ENCODE data around the gene SPATA25. TPM values are rescaled to one million over a fixed set of nuclear protein-coding genes. Genes with fewer than 3 reads are reported as not detected.

Gene SPATA25
- total and polyA plus RNA-seq, 8 donors = 0.50 to 15.5 (median 4.2) TPM; not detected in 3

- intact Hi-C loops (cut with DNase I; ENCODE audit: low total_unique reads) = no loop called here
- Histone ChIP-seq H3K36me3 (peaks cover 8 to 22% (median 15%) of the 10 kb centered on the region in 4 donors), H3K27ac (no peak overlapping the region), H3K4me1 (peaks cover 0 to 1% (median under 1%) of the 10 kb centered on the region in 4 donors), H3K9me3 (no peaks in the 10 kb centered on the region), H3K27me3 (no peaks in the 10 kb centered on the region), H3K4me3 (no peak overlapping the region)
- TF ChIP-seq POLR2A (IDR thresholded peaks at IDR 0.05) = no peak
- TF ChIP-seq EP300 (IDR thresholded peaks at IDR 0.05) = no peak
- TF ChIP-seq CTCF (IDR thresholded peaks at IDR 0.05) = no peak
- TF ChIP-seq POLR2AphosphoS5 (IDR thresholded peaks at IDR 0.05) = no peak
- no peak for DNase-seq
- 69 to 92% (median 80%) methylated on average over 4 of the region's 4 CpGs for WGBS, 5 donors
Measured at GRCh38 chr20:45872626-45873025, 14.8 kb downstream of the SPATA25 start.

- intact Hi-C loops (cut with DNase I; ENCODE audit: low total_unique reads) = no loop called here
- no peak for DNase-seq
Measured at GRCh38 chr20:45867819-45868176, 19.6 kb downstream of the SPATA25 start.

GRCh38 chr20:45867136-45867818 lies 20.1 kb downstream of the SPATA25 start:
- 73 to 81% (median 78%) methylated on average over 6 of the region's 6 CpGs for WGBS, 5 donors

More at GRCh38 chr20:45867819-45868176, 19.6 kb downstream of the SPATA25 start:
- Histone ChIP-seq H3K27me3 (no peaks in the 10 kb centered on the region), H3K4me3 (no peak overlapping the region), H3K36me3 (peaks cover 0 to 5% (median 1%) of the 10 kb centered on the region in 4 donors), H3K27ac (peak overlapping the region in 1 of 5 donors; percentile 2), H3K4me1 (peaks cover 0 to 8% (median 3%) of the 10 kb centered on the region in 4 donors), H3K9me3 (no peaks in the 10 kb centered on the region)
- no peak for TF ChIP-seq EP300 (IDR thresholded peaks at IDR 0.05)
- TF ChIP-seq CTCF (IDR thresholded peaks at IDR 0.05) = no peak
- TF ChIP-seq POLR2AphosphoS5 (IDR thresholded peaks at IDR 0.05) = no peak
- TF ChIP-seq POLR2A (IDR thresholded peaks at IDR 0.05) = no peak

GRCh38 chr20:45866454-45866853 lies 21.0 kb downstream of the SPATA25 start:
- no peaks in the 10 kb centered on the region for H3K36me3 ChIP-seq
- peaks cover under 1 to 8% (median 5%) of the 10 kb centered on the region in 4 donors for H3K4me1 ChIP-seq
- no peak for DNase-seq
- intact Hi-C loops (cut with DNase I; ENCODE audit: low total_unique reads) = no loop called here
- no peak overlapping the region for H3K4me3 ChIP-seq
- TF ChIP-seq POLR2AphosphoS5 (IDR thresholded peaks at IDR 0.05) (no peak), EP300 (IDR thresholded peaks at IDR 0.05) (no peak)
- no peaks in the 10 kb centered on the region for H3K27me3 ChIP-seq
- H3K27ac ChIP-seq = no peak overlapping the region
- H3K9me3 ChIP-seq = no peaks in the 10 kb centered on the region
- WGBS, 5 donors = 92 to 98% (median 96%) methylated on average over 5 of the region's 5 CpGs

More at GRCh38 chr20:45867136-45867818, 20.1 kb downstream of the SPATA25 start:
- DNase-seq = no peak
- no peaks in the 10 kb centered on the region for H3K36me3 ChIP-seq
- H3K4me1 ChIP-seq = peaks cover 0 to 8% (median 3%) of the 10 kb centered on the region in 4 donors
- intact Hi-C loops (cut with DNase I; ENCODE audit: low total_unique reads) = no loop called here
- H3K27me3 ChIP-seq = no peaks in the 10 kb centered on the region
- TF ChIP-seq CTCF (IDR thresholded peaks at IDR 0.05) (no peak), POLR2AphosphoS5 (IDR thresholded peaks at IDR 0.05) (no peak), EP300 (IDR thresholded peaks at IDR 0.05) (no peak), POLR2A (IDR thresholded peaks at IDR 0.05) (no peak)
- H3K9me3 ChIP-seq = no peaks in the 10 kb centered on the region
- peak overlapping the region in 1 of 5 donors; percentile 2 for H3K27ac ChIP-seq
- no peak overlapping the region for H3K4me3 ChIP-seq
